HG02970 (cell line): ENCODE data around the gene MED28.
"Not testable (repeated sequence)": the region's sequence is repeated elsewhere in the genome, so short reads cannot be mapped to it uniquely, and the experiment has no call there.

ENCODE experiments used
- ATAC-seq: cut with Tn5 transposase; IDR thresholded peaks from one replicate; pipeline ENCODE4 v1.9.1; 2021; ENCODE audit warnings: mild to moderate bottlenecking, moderate library complexity, moderate number of reproducible peaks; ENCODE audit not compliant: unreplicated experiment, low FRiP score

The MED28 gene

GRCh38 chr4:17614416-17615299 lies at the start of gene MED28:
TSS of gene MED28 (plus strand) at chr4:17614641. CDS start at chr4:17614655, 14 bp downstream.
- peak; percentile 96 for ATAC-seq

DNA sequence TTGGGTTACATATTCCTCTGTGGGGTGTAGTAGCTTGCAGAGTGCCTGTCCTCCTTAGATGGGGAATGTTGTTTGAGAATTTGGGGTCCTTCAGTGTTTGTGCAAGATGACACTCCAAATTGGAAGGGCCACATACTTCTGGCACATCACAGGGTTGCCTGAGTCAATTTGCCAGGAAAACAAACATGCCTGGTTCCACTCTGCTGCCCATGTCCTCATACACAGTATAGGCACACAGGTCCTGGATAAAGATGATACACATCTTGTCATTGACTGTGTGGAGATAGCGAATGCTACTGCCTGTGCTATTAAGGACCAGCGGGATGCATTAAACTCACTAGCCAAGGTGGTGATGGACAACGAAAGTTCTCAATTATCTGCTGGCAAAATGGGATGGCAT lies 48.6 kb upstream of the MED28 start:
- ATAC-seq, result no peak

DNA sequence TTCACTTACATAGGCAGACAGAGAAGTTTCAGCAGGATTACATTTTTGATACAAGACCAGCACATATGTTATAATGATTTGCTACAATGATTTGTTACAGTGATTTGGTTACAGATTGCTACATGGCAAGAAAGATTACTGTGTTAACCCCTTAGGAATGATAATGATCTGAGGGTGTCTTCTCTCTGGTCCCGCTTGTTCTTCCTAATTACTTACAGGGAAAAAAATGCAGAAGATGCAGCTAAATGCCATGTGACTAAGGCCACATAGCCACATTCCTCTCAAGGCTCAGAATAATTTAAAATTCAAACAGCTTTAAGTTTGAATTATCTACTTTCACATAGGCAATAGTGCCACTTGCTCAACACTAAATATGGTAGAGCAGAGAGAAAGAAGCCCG lies 47.2 kb upstream of the MED28 start:
- ATAC-seq, result no peak

- ATAC-seq, result no peak
Observed at GRCh38 chr4:17574206-17574605, 40.2 kb upstream of the MED28 start.

- ATAC-seq, result not testable (repeated sequence)
Observed at GRCh38 chr4:17575177-17575576, 39.3 kb upstream of the MED28 start.

DNA sequence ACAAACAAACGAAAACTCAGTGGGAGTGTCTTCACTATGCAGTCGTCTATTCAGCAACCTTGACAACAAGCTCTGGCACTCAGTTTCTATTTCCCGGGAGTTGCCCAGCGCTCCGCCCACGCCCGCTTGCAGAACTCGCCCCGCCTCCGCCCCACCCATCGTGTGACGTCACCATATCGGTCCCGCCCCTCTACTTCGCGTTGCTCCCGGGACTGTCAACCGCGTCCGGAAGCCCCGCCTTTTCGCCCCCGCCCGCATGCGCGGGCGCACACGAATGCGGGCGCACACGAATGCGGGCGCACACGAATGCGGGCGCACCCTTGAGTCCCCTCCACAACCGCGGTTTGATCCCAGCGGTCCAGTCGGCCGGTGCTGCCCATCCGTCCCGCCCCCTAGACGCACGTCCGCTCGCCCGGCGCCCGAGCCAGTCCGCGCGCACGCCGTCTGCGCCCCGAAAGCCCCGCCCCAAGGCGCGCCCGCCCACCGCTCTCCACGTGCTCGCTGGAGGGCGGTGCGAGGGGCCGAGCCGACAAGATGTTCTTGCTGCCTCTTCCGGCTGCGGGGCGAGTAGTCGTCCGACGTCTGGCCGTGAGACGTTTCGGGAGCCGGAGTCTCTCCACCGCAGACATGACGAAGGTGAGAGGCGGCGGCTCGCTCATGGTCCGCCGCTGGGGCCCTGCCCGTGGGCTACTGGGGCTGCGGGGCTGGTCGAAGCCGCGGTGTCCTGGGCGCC lies 37.3 kb upstream of the MED28 start, which contains the start of gene LAP3:
TSS of gene LAP3 (plus strand) at position 267 of the 733 bp plus-strand sequence. CDS start at position 535, 268 bp downstream.
- peak; percentile 82 for ATAC-seq

DNA sequence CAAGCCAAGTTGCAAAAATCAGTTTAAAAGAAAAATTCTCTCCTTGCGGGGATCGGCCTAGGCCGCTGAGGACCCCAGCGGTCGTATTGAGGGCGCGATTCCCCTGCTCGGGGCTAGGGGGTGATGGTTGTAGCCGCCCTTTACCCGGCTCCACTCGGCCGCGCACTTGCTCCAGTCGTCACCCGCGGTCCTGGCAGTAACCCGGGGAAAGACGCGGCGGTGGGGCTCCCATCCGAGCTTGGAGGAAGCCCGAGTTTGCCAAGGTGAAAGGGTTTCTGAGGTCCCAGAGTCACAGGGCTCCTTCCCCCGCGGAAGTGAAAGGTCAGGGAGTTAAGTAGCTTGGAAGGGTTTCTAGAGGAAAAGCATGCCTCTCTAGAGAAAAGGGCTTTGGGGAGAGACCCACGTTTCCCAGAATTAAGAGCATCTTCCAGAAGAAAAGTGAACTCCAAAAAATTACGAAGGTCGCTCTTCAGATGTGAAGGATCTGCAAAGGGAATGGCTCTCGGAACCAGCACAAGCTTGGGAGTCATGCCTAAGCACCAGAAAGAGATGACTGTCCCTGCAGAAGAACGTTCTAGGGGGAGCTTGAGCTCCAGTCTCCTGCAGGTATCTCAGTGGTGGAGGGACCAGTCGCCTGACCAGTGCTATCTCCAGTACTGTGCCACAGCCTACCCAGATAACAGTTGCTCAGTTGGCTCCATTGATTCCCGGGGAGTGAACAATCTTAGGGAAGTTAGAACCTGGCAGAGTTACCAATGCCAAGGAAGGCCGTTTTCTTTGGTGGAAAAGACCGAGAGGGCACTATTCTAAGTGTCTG lies 36.6 kb upstream of the MED28 start:
- peak; percentile 13 for ATAC-seq

DNA sequence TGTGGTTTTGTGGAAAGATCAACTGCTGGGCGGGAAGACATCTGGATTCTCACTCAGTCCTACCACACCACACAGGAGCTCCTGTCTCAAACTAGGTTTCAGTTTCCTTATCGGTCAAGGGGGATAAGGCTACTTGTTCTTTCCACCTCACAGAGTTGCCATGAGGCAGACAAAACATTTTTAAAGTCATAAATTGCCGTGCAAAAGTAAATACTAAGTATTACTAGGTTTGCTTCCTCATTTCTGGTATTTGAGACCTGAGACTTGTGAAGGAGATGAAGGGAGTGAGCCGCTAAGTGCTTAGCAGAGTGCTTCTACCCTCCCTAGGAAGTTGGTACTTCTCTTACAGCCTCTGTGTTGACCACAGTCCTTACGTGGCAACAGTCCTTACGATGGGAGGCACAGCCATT lies 36.0 kb upstream of the MED28 start:
- ATAC-seq, result peak; percentile 25

DNA sequence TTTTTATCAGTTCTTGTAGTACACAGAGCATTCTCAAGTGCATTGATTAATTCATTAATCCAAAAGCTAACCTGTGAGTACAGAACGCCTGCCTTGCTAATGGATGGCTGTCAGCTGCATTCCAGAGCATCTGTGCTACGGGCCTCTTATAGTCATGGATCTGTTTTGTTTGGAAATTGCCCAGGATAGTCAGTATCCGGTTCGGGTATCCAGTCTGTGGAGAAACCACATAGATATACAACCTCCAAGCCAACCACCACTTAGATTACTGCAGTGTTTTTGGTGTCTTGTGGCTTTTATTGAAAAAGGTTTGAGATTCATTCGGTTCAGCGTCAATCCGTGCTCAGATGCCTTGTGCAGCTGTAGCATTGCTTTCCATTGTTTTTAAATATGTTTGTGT lies 33.5 kb upstream of the MED28 start:
- no peak for ATAC-seq

DNA sequence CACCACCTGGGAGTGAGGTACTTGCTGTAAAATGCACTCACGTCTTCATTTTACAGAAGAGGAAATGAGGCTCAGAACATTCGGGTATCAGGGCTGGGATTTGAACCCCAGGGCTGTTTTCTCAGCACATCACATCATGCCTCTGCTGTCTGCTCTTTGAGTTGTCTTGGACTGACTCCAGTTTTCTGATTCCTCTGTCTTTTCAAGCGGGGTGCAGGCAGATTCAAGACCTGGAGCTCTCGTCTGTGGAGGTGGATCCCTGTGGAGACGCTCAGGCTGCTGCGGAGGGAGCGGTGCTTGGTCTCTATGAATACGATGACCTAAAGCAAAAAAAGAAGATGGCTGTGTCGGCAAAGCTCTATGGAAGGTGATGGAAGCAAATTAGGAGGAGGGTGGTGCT lies 31.2 kb upstream of the MED28 start:
- no peak for ATAC-seq

GRCh38 chr4:17583941-17584340 lies 30.5 kb upstream of the MED28 start:
- no peak for ATAC-seq

DNA sequence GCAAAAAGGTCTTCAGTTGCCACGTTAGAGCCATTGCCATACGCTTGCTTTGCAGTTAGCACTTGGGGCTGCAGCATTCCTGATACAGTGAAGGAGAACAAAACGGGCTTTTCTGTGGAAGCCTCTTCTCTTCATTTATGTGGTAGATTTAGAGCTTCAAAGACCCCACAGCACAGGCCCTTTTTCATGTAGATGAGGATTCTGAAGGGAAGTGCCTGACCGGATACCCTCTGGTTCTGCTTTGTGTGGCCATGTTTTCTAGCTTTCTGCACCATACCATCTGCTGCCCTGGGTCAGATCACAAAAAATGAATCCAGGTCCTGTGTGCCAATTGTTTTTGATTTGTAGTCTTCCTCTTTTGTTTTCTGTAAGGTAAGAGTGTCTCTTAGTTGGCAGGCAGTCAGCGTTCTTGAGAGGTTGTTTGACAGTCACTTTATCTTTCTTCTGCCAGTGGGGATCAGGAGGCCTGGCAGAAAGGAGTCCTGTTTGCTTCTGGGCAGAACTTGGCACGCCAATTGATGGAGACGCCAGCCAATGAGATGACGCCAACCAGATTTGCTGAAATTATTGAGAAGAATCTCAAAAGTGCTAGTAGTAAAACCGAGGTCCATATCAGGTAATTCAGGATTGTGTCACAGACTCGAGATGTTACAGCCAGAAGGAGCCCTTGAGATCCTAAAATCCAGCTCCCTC lies 29.8 kb upstream of the MED28 start:
- no peak for ATAC-seq

GRCh38 chr4:17587094-17587822 lies 27.2 kb upstream of the MED28 start:
- no peak for ATAC-seq

- no peak for ATAC-seq
Observed at GRCh38 chr4:17589355-17589754, 25.1 kb upstream of the MED28 start.

GRCh38 chr4:17595471-17596005 lies 18.9 kb upstream of the MED28 start:
- no peak for ATAC-seq

GRCh38 chr4:17597517-17597916 lies 16.9 kb upstream of the MED28 start:
- ATAC-seq, result no peak

- ATAC-seq, result no peak
Observed at GRCh38 chr4:17599826-17600225, 14.6 kb upstream of the MED28 start.

GRCh38 chr4:17605236-17605635 lies 9.2 kb upstream of the MED28 start:
- ATAC-seq, result no peak

- ATAC-seq, result peak; percentile 48
Observed at GRCh38 chr4:17613761-17614415, 553 bp upstream of the MED28 start.
